HEK293 (cell line): ENCODE measurements around the gene COA5.

Source experiments
- CTCF ChIA-PET: fragments of 350-600 bp; formaldehyde crosslinking; extraction: SDS; loops from one replicate; lab custom pipeline; 2021; ENCODE audit warnings: antibody characterized with exemption; lab: Yijun Ruan, JAX
- POLR2A ChIA-PET: fragments of 300-600 bp; formaldehyde crosslinking; extraction: SDS; loops from one replicate; lab custom pipeline; 2020; ENCODE audit warnings: antibody characterized with exemption, inconsistent platforms; lab: Yijun Ruan, JAX
- H3K27ac ChIP-seq: fragments of 200-500 bp; sonication (Bioruptor generic); 2 replicates; pipeline ENCODE4 v1.5.1; 2014; ENCODE audit warnings: low read depth, low read length, control low read depth, inconsistent platforms; ENCODE audit errors: extremely low read depth
- H3K36me3 ChIP-seq, 2 experiments: fragments of 200-500 bp in 1 of 2; sonication (Bioruptor generic) in 1 of 2; 1 replicate in 1 of 2; 2 replicates in 1 of 2; pipeline ENCODE4 v1.5.1; 2014 to 2017; ENCODE audit warnings: inconsistent platforms in 2 of 2, low read length in 2 of 2; ENCODE audit not compliant: control insufficient read depth in 2 of 2, insufficient read depth in 1 of 2
- H3K4me1 ChIP-seq: fragments of 200-500 bp; sonication (Bioruptor generic); 2 replicates; pipeline ENCODE4 v1.5.1; 2014; ENCODE audit warnings: mild to moderate bottlenecking, low read length, inconsistent platforms; ENCODE audit not compliant: control insufficient read depth, insufficient read depth
- H3K4me3 ChIP-seq: 2 replicates; pipeline ENCODE4 v1.5.1; 2011; ENCODE audit warnings: low read depth, mild to moderate bottlenecking, control low read depth, low read length, moderate library complexity
- H3K9me3 ChIP-seq: fragments of 200-500 bp; sonication (Bioruptor generic); 2 replicates; pipeline ENCODE4 v1.5.1; 2014; ENCODE audit warnings: low read depth, low read length, inconsistent platforms; ENCODE audit not compliant: control insufficient read depth, insufficient read depth
- GLIS1 ChIP-seq: fragments of 450-650 bp; formaldehyde crosslinking; IDR thresholded peaks from 2 replicates; pipeline ENCODE4 v1.5.1; 2016; ENCODE audit warnings: missing biosample characterization, missing genetic modification characterization
- HOXA7 ChIP-seq: sonication (generic); formaldehyde crosslinking; IDR thresholded peaks from 2 replicates; pipeline ENCODE4 v1.8.1; 2022; ENCODE audit warnings: missing genetic modification reagents, borderline replicate concordance
- SCRT1 ChIP-seq: fragments of 450-650 bp; formaldehyde crosslinking; IDR thresholded peaks from 2 replicates; pipeline ENCODE4 v1.5.1; 2016; ENCODE audit warnings: missing biosample characterization, missing genetic modification characterization, borderline replicate concordance
- ZFP41 ChIP-seq: fragments of 450-650 bp; formaldehyde crosslinking; IDR thresholded peaks from 2 replicates; pipeline ENCODE4 v1.5.1; 2016; ENCODE audit warnings: missing biosample characterization, missing genetic modification characterization, borderline replicate concordance
- ZNF174 ChIP-seq: fragments of 450-650 bp; formaldehyde crosslinking; IDR thresholded peaks from 2 replicates; pipeline ENCODE4 v1.5.0; 2017; ENCODE audit warnings: missing biosample characterization, mild to moderate bottlenecking, missing genetic modification characterization
- ZNF239 ChIP-seq: fragments of 450-650 bp; formaldehyde crosslinking; IDR thresholded peaks from 2 replicates; pipeline ENCODE4 v1.5.1; 2016; ENCODE audit warnings: missing biosample characterization, missing genetic modification characterization
- ZNF266 ChIP-seq: fragments of 450-650 bp; formaldehyde crosslinking; IDR thresholded peaks from 2 replicates; pipeline ENCODE4 v1.5.1; 2016; ENCODE audit warnings: missing biosample characterization, missing genetic modification characterization, low read depth
- ZNF324 ChIP-seq: fragments of 450-650 bp; formaldehyde crosslinking; IDR thresholded peaks from 2 replicates; pipeline ENCODE4 v1.5.1; 2016; ENCODE audit warnings: missing biosample characterization, missing genetic modification characterization
- ZNF449 ChIP-seq: fragments of 450-650 bp; formaldehyde crosslinking; IDR thresholded peaks from 2 replicates; pipeline ENCODE4 v1.5.1; 2017; ENCODE audit warnings: missing biosample characterization, mild to moderate bottlenecking, missing genetic modification characterization, moderate library complexity
- ZNF530 ChIP-seq: fragments of 450-650 bp; formaldehyde crosslinking; IDR thresholded peaks from 2 replicates; pipeline ENCODE4 v1.5.1; 2016; ENCODE audit warnings: low read depth, missing biosample characterization, missing genetic modification characterization
- ZNF544 ChIP-seq: fragments of 450-650 bp; formaldehyde crosslinking; IDR thresholded peaks from 2 replicates; pipeline ENCODE4 v1.5.0; 2017; ENCODE audit warnings: missing biosample characterization, missing genetic modification characterization
- ZNF677 ChIP-seq: fragments of 450-650 bp; IDR thresholded peaks from 2 replicates; pipeline ENCODE4 v1.5.0; 2018; ENCODE audit warnings: missing biosample characterization, mild to moderate bottlenecking, missing genetic modification characterization, moderate library complexity
- ZSCAN16 ChIP-seq: fragments of 450-650 bp; formaldehyde crosslinking; IDR thresholded peaks from 2 replicates; pipeline ENCODE4 v1.5.1; 2016; ENCODE audit warnings: missing biosample characterization, missing genetic modification characterization
- ZXDB ChIP-seq: fragments of 450-650 bp; formaldehyde crosslinking; IDR thresholded peaks from 2 replicates; pipeline ENCODE4 v1.5.1; 2016; ENCODE audit warnings: missing biosample characterization, missing genetic modification characterization
- TF ChIP-seq, protein P1 (sequence below): fragments of 450-650 bp; formaldehyde crosslinking; conservative IDR thresholded peaks from 2 replicates; pipeline ENCODE4 v1.5.1; 2016; ENCODE audit warnings: low read depth, missing biosample characterization, missing genetic modification characterization
- TF ChIP-seq, protein P2 (sequence below): fragments of 450-650 bp; formaldehyde crosslinking; IDR thresholded peaks from 2 replicates; pipeline ENCODE4 v1.5.1; 2016; ENCODE audit warnings: missing biosample characterization, missing genetic modification characterization
- TF ChIP-seq, protein P3 (sequence below): fragments of 450-650 bp; formaldehyde crosslinking; IDR thresholded peaks from 2 replicates; pipeline ENCODE4 v1.5.1; 2017; ENCODE audit warnings: missing biosample characterization, missing genetic modification characterization
- TF ChIP-seq, protein P4 (sequence below): fragments of 450-650 bp; formaldehyde crosslinking; IDR thresholded peaks from 2 replicates; pipeline ENCODE4 v1.5.1; 2017; ENCODE audit warnings: missing biosample characterization, missing genetic modification characterization

COA5 gene

DNA sequence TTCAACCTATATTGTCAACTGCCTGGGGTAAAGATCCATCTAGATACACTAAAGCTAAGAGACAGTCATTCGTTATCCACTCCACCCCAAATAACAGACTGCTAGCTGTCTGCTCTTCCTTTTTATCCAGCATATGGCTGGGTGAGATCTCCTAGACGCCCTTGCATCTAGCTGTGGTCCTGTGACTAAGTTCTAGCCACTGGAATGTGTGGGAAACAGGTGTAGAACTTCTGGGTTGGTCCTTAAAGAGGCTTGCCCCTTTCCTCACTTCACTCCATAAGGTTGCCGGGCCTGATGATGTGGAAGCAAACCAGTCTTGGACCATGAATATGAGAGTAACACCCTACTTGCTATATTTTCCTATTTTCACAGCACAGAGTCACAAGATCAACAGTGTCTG is 3.2 kb downstream of the COA5 start:
- ChIA-PET POLR2A (no interaction called here), CTCF (interaction anchor here (0.6 kb wide), 1 partner anchor 160 kb away, joined by 3 read pairs; no protein-coding TSS in a partner anchor)
- no peak overlapping the region for H3K4me3 ChIP-seq
- peaks cover 31 to 41% of the 10 kb centered on the region in 2 experiments for H3K36me3 ChIP-seq
- TF ChIP-seq ZNF239 (tag by site-specific recombination) (no peak), SCRT1 (tag by site-specific recombination) (no peak), HOXA7 (no peak), ZNF174 (tag by site-specific recombination) (no peak), ZNF530 (tag by site-specific recombination) (no peak), ZNF266 (tag by site-specific recombination) (no peak), ZNF544 (tag by site-specific recombination) (no peak), ZNF324 (tag by site-specific recombination) (no peak), ZXDB (tag by site-specific recombination) (no peak), ZFP41 (tag by site-specific recombination) (no peak), ZSCAN16 (tag by site-specific recombination) (no peak), ZNF449 (tag by site-specific recombination) (no peak)
- TF ChIP-seq, protein P1, sequence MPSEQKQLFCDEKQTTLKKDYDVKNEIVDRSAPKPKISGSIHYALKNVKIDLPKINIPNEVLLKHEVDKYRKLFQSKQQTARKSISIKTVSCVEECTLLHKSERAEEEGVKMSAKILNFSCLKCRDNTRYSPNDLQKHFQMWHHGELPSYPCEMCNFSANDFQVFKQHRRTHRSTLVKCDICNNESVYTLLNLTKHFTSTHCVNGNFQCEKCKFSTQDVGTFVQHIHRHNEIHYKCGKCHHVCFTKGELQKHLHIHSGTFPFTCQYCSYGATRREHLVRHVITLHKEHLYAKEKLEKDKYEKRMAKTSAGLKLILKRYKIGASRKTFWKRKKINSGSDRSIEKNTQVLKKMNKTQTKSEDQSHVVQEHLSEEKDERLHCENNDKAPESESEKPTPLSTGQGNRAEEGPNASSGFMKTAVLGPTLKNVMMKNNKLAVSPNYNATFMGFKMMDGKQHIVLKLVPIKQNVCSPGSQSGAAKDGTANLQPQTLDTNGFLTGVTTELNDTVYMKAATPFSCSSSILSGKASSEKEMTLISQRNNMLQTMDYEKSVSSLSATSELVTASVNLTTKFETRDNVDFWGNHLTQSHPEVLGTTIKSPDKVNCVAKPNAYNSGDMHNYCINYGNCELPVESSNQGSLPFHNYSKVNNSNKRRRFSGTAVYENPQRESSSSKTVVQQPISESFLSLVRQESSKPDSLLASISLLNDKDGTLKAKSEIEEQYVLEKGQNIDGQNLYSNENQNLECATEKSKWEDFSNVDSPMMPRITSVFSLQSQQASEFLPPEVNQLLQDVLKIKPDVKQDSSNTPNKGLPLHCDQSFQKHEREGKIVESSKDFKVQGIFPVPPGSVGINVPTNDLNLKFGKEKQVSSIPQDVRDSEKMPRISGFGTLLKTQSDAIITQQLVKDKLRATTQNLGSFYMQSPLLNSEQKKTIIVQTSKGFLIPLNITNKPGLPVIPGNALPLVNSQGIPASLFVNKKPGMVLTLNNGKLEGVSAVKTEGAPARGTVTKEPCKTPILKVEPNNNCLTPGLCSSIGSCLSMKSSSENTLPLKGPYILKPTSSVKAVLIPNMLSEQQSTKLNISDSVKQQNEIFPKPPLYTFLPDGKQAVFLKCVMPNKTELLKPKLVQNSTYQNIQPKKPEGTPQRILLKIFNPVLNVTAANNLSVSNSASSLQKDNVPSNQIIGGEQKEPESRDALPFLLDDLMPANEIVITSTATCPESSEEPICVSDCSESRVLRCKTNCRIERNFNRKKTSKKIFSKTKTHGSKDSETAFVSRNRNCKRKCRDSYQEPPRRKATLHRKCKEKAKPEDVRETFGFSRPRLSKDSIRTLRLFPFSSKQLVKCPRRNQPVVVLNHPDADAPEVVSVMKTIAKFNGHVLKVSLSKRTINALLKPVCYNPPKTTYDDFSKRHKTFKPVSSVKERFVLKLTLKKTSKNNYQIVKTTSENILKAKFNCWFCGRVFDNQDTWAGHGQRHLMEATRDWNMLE (tag by site-specific recombination), result no peak
- TF ChIP-seq, protein P2, sequence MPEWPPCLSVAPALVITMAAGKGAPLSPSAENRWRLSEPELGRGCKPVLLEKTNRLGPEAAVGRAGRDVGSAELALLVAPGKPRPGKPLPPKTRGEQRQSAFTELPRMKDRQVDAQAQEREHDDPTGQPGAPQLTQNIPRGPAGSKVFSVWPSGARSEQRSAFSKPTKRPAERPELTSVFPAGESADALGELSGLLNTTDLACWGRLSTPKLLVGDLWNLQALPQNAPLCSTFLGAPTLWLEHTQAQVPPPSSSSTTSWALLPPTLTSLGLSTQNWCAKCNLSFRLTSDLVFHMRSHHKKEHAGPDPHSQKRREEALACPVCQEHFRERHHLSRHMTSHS (tag by site-specific recombination), result no peak
- TF ChIP-seq, protein P3, sequence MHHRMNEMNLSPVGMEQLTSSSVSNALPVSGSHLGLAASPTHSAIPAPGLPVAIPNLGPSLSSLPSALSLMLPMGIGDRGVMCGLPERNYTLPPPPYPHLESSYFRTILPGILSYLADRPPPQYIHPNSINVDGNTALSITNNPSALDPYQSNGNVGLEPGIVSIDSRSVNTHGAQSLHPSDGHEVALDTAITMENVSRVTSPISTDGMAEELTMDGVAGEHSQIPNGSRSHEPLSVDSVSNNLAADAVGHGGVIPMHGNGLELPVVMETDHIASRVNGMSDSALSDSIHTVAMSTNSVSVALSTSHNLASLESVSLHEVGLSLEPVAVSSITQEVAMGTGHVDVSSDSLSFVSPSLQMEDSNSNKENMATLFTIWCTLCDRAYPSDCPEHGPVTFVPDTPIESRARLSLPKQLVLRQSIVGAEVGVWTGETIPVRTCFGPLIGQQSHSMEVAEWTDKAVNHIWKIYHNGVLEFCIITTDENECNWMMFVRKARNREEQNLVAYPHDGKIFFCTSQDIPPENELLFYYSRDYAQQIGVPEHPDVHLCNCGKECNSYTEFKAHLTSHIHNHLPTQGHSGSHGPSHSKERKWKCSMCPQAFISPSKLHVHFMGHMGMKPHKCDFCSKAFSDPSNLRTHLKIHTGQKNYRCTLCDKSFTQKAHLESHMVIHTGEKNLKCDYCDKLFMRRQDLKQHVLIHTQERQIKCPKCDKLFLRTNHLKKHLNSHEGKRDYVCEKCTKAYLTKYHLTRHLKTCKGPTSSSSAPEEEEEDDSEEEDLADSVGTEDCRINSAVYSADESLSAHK, result no peak
- H3K4me1 ChIP-seq, result peaks cover 15% of the 10 kb centered on the region
- H3K9me3 ChIP-seq, result no peaks in the 10 kb centered on the region
- no peak overlapping the region for H3K27ac ChIP-seq

- Histone ChIP-seq H3K27ac (no peak overlapping the region), H3K9me3 (no peaks in the 10 kb centered on the region), H3K4me3 (no peak overlapping the region), H3K36me3 (peaks cover 35 to 41% of the 10 kb centered on the region in 2 experiments), H3K4me1 (peaks cover 15% of the 10 kb centered on the region)
- CTCF ChIA-PET, result interaction anchor here (0.6 kb wide), 1 partner anchor 159 kb away, joined by 3 read pairs; no protein-coding TSS in a partner anchor
- POLR2A ChIA-PET, result interaction anchor here (0.5 kb wide), 1 partner anchor 192 kb away, joined by 3 read pairs; no protein-coding TSS in a partner anchor
- TF ChIP-seq, protein P4, sequence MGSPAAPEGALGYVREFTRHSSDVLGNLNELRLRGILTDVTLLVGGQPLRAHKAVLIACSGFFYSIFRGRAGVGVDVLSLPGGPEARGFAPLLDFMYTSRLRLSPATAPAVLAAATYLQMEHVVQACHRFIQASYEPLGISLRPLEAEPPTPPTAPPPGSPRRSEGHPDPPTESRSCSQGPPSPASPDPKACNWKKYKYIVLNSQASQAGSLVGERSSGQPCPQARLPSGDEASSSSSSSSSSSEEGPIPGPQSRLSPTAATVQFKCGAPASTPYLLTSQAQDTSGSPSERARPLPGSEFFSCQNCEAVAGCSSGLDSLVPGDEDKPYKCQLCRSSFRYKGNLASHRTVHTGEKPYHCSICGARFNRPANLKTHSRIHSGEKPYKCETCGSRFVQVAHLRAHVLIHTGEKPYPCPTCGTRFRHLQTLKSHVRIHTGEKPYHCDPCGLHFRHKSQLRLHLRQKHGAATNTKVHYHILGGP (tag by site-specific recombination), result no peak
- TF ChIP-seq ZNF449 (tag by site-specific recombination) (no peak), GLIS1 (tag by site-specific recombination) (peak; percentile 34; the same call in 1 of the 2 replicates), ZNF677 (tag by site-specific recombination) (no peak)
These were observed 3.8 kb downstream of the COA5 start for GRCh38 chr2:98604547-98604946.
